Panc1 (cell line): ENCODE measurements around the gene NOVA1. TPM values are rescaled to one million over a fixed set of nuclear protein-coding genes. Genes with fewer than 3 reads are reported as not detected.

ENCODE experiments used
- ATAC-seq: fragments of 200-7000 bp; cut with Tn5 transposase; 2 replicates; pipeline ENCODE4 v1.9.1; 2020; ENCODE audit warnings: mild to moderate bottlenecking, moderate library complexity
- BruUV-seq: library from RNA; stranded (reverse); fragments of 400-500 nt; replicated peaks from 2 replicates; lab custom pipeline; 2021; lab: Mats Ljungman, UMichigan
- CTCF ChIA-PET: fragments of 300-600 bp; sonication (Branson Sonifier 250); formaldehyde crosslinking; loops from one replicate; lab custom pipeline; 2022; ENCODE audit warnings: antibody characterized with exemption; lab: Charles Lee
- POLR2A ChIA-PET: fragments of 300-600 bp; sonication (Branson Sonifier 250); formaldehyde crosslinking; loops from one replicate; lab custom pipeline; 2022; ENCODE audit warnings: antibody characterized with exemption; lab: Charles Lee
- DNase-seq: peaks from one replicate; pipeline ENCODE4 v3.0.0-alpha.2; 2010; ENCODE audit warnings: low read depth, low spot score
- H3K27ac ChIP-seq: 2 replicates; pipeline ENCODE4 v1.5.1; 2011; ENCODE audit warnings: mild to moderate bottlenecking, low read length, inconsistent platforms
- H3K27me3 ChIP-seq: fragments of 200-500 bp; sonication (Bioruptor generic); 2 replicates; pipeline ENCODE4 v1.6.0; 2014; ENCODE audit warnings: low read length, inconsistent platforms; ENCODE audit not compliant: control insufficient read depth, insufficient read depth
- H3K36me3 ChIP-seq: fragments of 200-500 bp; sonication (Bioruptor generic); 2 replicates; pipeline ENCODE4 v1.5.1; 2014; ENCODE audit warnings: inconsistent platforms, mild to moderate bottlenecking, low read length, moderate library complexity; ENCODE audit not compliant: control insufficient read depth, insufficient read depth
- H3K4me1 ChIP-seq: 2 replicates; pipeline ENCODE4 v1.5.1; 2011; ENCODE audit warnings: inconsistent platforms, mild to moderate bottlenecking, low read length, moderate library complexity; ENCODE audit not compliant: control insufficient read depth, insufficient read depth
- H3K4me3 ChIP-seq, 2 experiments: 2 replicates each; pipeline ENCODE4 v1.5.1; 2011 to 2012; ENCODE audit warnings: low read depth in 2 of 2, low read length in 2 of 2, mild to moderate bottlenecking in 2 of 2, inconsistent platforms in 1 of 2, moderate library complexity in 1 of 2
- H3K9me3 ChIP-seq: fragments of 200-500 bp; sonication (Bioruptor generic); 2 replicates; pipeline ENCODE4 v1.5.1; 2014; ENCODE audit warnings: low read depth, mild to moderate bottlenecking, inconsistent platforms, low read length, moderate library complexity; ENCODE audit not compliant: control insufficient read depth, insufficient read depth
- POLR2AphosphoS5 ChIP-seq: IDR thresholded peaks from 2 replicates; pipeline ENCODE4 v1.6.1; 2012; ENCODE audit warnings: mild to moderate bottlenecking, low read depth, low read length, moderate library complexity
- SIN3A ChIP-seq: IDR thresholded peaks from 2 replicates; pipeline ENCODE4 v1.6.1; 2012; ENCODE audit warnings: low read depth, mild to moderate bottlenecking, low read length, moderate library complexity, borderline replicate concordance; ENCODE audit not compliant: insufficient read depth
- TCF7L2 ChIP-seq: IDR thresholded peaks from 2 replicates; pipeline ENCODE4 v1.6.1; 2011; ENCODE audit warnings: mild to moderate bottlenecking, low read depth, low read length, inconsistent platforms
- in situ Hi-C: cut with HindIII; loops from 2 replicates; pipeline ENCODE4 v1.10.0; 2016; ENCODE audit warnings: low sequenced_read_pairs, low pct_unique_long_range_greater_than_20kb
- intact Hi-C: fragments of 100-400 bp; cut with micrococcal nuclease; formaldehyde crosslinking; loops from one replicate; pipeline ENCODE4 v1.10.0; 2022; ENCODE audit not compliant: unreplicated experiment
- total RNA-seq: library from RNA; stranded (reverse); gene quantifications from one replicate; pipeline ENCODE4 v1.2.1, GENCODE V29; 2021; ENCODE audit not compliant: unreplicated experiment
- TF ChIP-seq, protein P1 (sequence below): fragments of 450-650 bp; IDR thresholded peaks from 2 replicates; pipeline ENCODE4 v1.5.1; 2017; ENCODE audit warnings: mild to moderate bottlenecking
- TF ChIP-seq, protein P2 (sequence below), 2 experiments: IDR thresholded peaks; 2 replicates each; pipeline ENCODE4 v1.6.1; 2011 to 2012; ENCODE audit warnings: low read depth in 2 of 2, control low read depth in 1 of 2, low read length in 1 of 2, mild to moderate bottlenecking in 1 of 2, moderate library complexity in 1 of 2; ENCODE audit not compliant: insufficient read depth in 1 of 2

The NOVA1 gene
- total RNA-seq, 1 experiment from 2014 or later, result not detected

DNA sequence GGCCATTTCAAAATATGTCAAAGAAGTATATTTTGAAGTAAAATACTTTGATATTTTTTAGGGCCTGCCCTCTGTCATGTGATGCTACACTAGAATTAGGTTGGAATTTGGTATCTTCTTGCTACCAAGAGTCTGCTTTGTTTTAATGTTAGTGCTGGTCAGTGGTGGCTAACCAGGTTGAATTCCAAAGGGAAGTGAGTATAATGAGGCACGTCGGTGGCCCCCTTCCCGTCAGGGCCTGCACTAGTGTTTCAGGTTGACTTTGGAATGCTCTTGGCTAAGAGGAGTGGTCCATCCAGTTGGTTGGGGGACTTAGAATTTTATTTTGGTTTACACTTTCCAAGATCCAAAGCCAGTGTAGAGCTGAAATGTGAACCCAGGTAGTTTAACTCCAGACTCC is 185.4 kb downstream of the NOVA1 start:
- no peaks in the 10 kb centered on the region for H3K9me3 ChIP-seq
- CTCF ChIA-PET, result no interaction called here
- BruUV-seq, result no TSS peak
- H3K27ac ChIP-seq, result no peak overlapping the region
- no peaks in the 10 kb centered on the region for H3K36me3 ChIP-seq
- intact Hi-C loops, result no loop called here
- ATAC-seq, result no peak
- DNase-seq, result no peak
- no peaks in the 10 kb centered on the region for H3K4me1 ChIP-seq
- in situ Hi-C loops, result no loop called here
- TF ChIP-seq, protein P1, sequence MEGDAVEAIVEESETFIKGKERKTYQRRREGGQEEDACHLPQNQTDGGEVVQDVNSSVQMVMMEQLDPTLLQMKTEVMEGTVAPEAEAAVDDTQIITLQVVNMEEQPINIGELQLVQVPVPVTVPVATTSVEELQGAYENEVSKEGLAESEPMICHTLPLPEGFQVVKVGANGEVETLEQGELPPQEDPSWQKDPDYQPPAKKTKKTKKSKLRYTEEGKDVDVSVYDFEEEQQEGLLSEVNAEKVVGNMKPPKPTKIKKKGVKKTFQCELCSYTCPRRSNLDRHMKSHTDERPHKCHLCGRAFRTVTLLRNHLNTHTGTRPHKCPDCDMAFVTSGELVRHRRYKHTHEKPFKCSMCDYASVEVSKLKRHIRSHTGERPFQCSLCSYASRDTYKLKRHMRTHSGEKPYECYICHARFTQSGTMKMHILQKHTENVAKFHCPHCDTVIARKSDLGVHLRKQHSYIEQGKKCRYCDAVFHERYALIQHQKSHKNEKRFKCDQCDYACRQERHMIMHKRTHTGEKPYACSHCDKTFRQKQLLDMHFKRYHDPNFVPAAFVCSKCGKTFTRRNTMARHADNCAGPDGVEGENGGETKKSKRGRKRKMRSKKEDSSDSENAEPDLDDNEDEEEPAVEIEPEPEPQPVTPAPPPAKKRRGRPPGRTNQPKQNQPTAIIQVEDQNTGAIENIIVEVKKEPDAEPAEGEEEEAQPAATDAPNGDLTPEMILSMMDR, result no peak
- TF ChIP-seq SIN3A, result no peak
- no peak for TF ChIP-seq TCF7L2
- no peak for TF ChIP-seq POLR2AphosphoS5
- TF ChIP-seq, protein P2, sequence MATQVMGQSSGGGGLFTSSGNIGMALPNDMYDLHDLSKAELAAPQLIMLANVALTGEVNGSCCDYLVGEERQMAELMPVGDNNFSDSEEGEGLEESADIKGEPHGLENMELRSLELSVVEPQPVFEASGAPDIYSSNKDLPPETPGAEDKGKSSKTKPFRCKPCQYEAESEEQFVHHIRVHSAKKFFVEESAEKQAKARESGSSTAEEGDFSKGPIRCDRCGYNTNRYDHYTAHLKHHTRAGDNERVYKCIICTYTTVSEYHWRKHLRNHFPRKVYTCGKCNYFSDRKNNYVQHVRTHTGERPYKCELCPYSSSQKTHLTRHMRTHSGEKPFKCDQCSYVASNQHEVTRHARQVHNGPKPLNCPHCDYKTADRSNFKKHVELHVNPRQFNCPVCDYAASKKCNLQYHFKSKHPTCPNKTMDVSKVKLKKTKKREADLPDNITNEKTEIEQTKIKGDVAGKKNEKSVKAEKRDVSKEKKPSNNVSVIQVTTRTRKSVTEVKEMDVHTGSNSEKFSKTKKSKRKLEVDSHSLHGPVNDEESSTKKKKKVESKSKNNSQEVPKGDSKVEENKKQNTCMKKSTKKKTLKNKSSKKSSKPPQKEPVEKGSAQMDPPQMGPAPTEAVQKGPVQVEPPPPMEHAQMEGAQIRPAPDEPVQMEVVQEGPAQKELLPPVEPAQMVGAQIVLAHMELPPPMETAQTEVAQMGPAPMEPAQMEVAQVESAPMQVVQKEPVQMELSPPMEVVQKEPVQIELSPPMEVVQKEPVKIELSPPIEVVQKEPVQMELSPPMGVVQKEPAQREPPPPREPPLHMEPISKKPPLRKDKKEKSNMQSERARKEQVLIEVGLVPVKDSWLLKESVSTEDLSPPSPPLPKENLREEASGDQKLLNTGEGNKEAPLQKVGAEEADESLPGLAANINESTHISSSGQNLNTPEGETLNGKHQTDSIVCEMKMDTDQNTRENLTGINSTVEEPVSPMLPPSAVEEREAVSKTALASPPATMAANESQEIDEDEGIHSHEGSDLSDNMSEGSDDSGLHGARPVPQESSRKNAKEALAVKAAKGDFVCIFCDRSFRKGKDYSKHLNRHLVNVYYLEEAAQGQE (IDR thresholded peaks at IDR 0.05; ENCODE audit: insufficient read depth in 1 of 2, low read depth in 2 of 2, low read length in 1 of 2), result no peak
- H3K4me3 ChIP-seq, result no peak overlapping the region
- H3K27me3 ChIP-seq, result no peaks in the 10 kb centered on the region
- POLR2A ChIA-PET, result no interaction called here

DNA sequence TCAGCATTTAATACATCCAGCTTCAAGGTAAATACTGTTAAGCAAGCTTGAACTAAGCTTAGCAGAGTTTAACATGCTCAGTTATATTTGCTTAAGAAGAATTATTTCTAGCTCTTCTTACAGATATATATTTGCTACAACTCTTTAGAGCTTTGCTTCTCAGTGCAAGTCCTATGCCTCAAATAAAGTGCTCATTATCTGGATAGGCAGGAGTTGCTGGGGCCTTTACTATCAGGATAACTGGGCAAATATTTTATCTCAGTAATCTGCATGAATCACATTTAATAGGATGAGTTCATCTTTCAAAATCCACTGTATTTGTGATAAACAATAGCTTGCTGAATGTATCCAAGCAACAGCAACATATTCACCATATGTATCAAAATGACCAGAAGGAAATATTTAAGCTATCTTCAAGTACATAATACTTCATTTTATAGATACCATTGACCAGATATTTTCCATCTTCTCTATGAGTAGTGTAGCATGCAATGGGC is 187.6 kb downstream of the NOVA1 start:
- Histone ChIP-seq H3K27me3 (no peaks in the 10 kb centered on the region), H3K27ac (no peak overlapping the region), H3K4me3 (no peak overlapping the region), H3K9me3 (no peaks in the 10 kb centered on the region), H3K36me3 (no peaks in the 10 kb centered on the region), H3K4me1 (no peaks in the 10 kb centered on the region)
- TF ChIP-seq, protein P1, result no peak
- TF ChIP-seq, protein P2 (IDR thresholded peaks at IDR 0.05; ENCODE audit: insufficient read depth in 1 of 2, low read depth in 2 of 2, low read length in 1 of 2), result no peak
- TF ChIP-seq TCF7L2, result no peak
- no peak for TF ChIP-seq SIN3A
- TF ChIP-seq POLR2AphosphoS5, result no peak
- ChIA-PET POLR2A (no interaction called here), CTCF (no interaction called here)
- BruUV-seq, result no TSS peak
- in situ Hi-C loops, result no loop called here
- no peak for ATAC-seq
- intact Hi-C loops, result no loop called here
- DNase-seq, result no peak
